AG04450 (cell line): ENCODE data around the gene EP400. TPM values are rescaled to one million over a fixed set of nuclear protein-coding genes. Genes with fewer than 3 reads are reported as not detected.

Source experiments
- CTCF ChIA-PET: fragments of 300-600, 350-600 bp; formaldehyde crosslinking; extraction: SDS; loops from one replicate; lab custom pipeline; 2022; ENCODE audit warnings: antibody characterized with exemption, inconsistent platforms; lab: Charles Lee
- POLR2A ChIA-PET: fragments of 350-600 bp; formaldehyde crosslinking; extraction: SDS; loops from one replicate; lab custom pipeline; 2021; ENCODE audit warnings: antibody characterized with exemption, inconsistent platforms; lab: Yijun Ruan, JAX
- DNase-seq: peaks from one replicate; pipeline ENCODE4 v3.0.0-alpha.2; 2011; ENCODE audit warnings: low read depth, low spot score
- H3K27ac ChIP-seq: one replicate; pipeline ENCODE4 v1.5.1; 2012; ENCODE audit warnings: low read depth, low read length, control low read depth
- H3K27me3 ChIP-seq: one replicate; pipeline ENCODE4 v1.6.0; 2012; ENCODE audit warnings: low read length; ENCODE audit not compliant: control insufficient read depth, insufficient read depth
- H3K4me3 ChIP-seq: 2 replicates; pipeline ENCODE4 v1.5.1; 2011; ENCODE audit warnings: mild to moderate bottlenecking, low read depth, low read length, control low read depth
- H3K9me3 ChIP-seq: 2 replicates; pipeline ENCODE4 v1.5.1; 2012; ENCODE audit warnings: low read length; ENCODE audit not compliant: control insufficient read depth, insufficient read depth
- CTCF ChIP-seq: IDR thresholded peaks from 2 replicates; pipeline ENCODE4 v1.5.1; 2011; ENCODE audit warnings: low read depth, low read length, control low read depth, inconsistent platforms
- polyA plus RNA-seq: library from polyadenylated mRNA; depleted of rRNA; stranded (reverse); fragments of >200 nt; gene quantifications from 2 replicates; pipeline ENCODE4 v1.2.3, GENCODE V29; 2011; rRNA removed
- small RNA-seq: library from RNA; depleted of rRNA; stranded (forward); fragments of <200 nt; gene quantifications from one replicate; pipeline ENCODE3, GENCODE V24; 2012; ENCODE audit warnings: low read depth; ENCODE audit not compliant: insufficient read length

Gene EP400
- polyA plus RNA-seq, 1 experiment, result 5.4 TPM

- Histone ChIP-seq H3K27ac (no peak overlapping the region), H3K9me3 (peaks cover 13% of the 10 kb centered on the region; the same call in 1 of the 2 replicates), H3K27me3 (no peaks in the 10 kb centered on the region), H3K4me3 (no peak overlapping the region)
- TF ChIP-seq CTCF, result no peak
- DNase-seq, result no peak
- POLR2A ChIA-PET, result no interaction called here
- CTCF ChIA-PET, result no interaction called here
These were observed 179.3 kb downstream of the EP400 start for GRCh38 chr12:132129007-132129406.

GRCh38 chr12:132130690-132131089 lies 180.9 kb downstream of the EP400 start:
- Histone ChIP-seq H3K9me3 (peaks cover 15% of the 10 kb centered on the region; the same call in 1 of the 2 replicates), H3K27ac (no peak overlapping the region), H3K4me3 (no peak overlapping the region), H3K27me3 (no peaks in the 10 kb centered on the region)
- TF ChIP-seq CTCF, result no peak
- ChIA-PET POLR2A (no interaction called here), CTCF (no interaction called here)
- DNase-seq, result no peak

Small RNA genes within 50 kb of the gene (small RNA-seq; reads per million reads assigned to genes)
- gene AC131009.3 (not detected), gene AC137590.2 (not detected), gene SNORA49 (4.8 reads per million, percentile 48 among the genes with 10 or more reads in this experiment)

Other genes starting within 250 kb of the EP400 start
- 12.5 and 13.4 TPM in 2 replicates for gene SFSWAP, start 238.9 kb upstream of the EP400 start, polyA plus RNA-seq
- gene MMP17, start 121.5 kb upstream of the EP400 start, polyA plus RNA-seq, result 9.9 and 13.2 TPM in 2 replicates
- gene ULK1, start 55.3 kb upstream of the EP400 start, polyA plus RNA-seq, result 4.6 and 6.6 TPM in 2 replicates
- 11.4 and 13.7 TPM in 2 replicates for gene PUS1, start 20.7 kb upstream of the EP400 start, polyA plus RNA-seq
- gene DDX51, start 194.4 kb downstream of the EP400 start, polyA plus RNA-seq, result 4.5 and 4.6 TPM in 2 replicates
- gene NOC4L, start 194.5 kb downstream of the EP400 start, polyA plus RNA-seq, result 2.9 and 3.7 TPM in 2 replicates